ENCODE data around the gene CDC42EP4.
"Not testable (repeated sequence)": the region's sequence is repeated elsewhere in the genome, so short reads cannot be mapped to it uniquely, and the experiment has no call there.

CDC42EP4 gene

GRCh38 chr17:73342541-73343167, 30.9 kb upstream of the CDC42EP4 start:
- peak; percentile 75 for DNase-seq

- peak; percentile 95 for DNase-seq
Observed at GRCh38 chr17:73342050-73342522, 30.3 kb upstream of the CDC42EP4 start.

GRCh38 chr17:73341350-73342049, 29.7 kb upstream of the CDC42EP4 start:
- DNase-seq, result no peak

GRCh38 chr17:73340093-73340596, 28.3 kb upstream of the CDC42EP4 start:
- DNase-seq, result no peak

GRCh38 chr17:73338566-73339197, 26.9 kb upstream of the CDC42EP4 start:
- DNase-seq, result no peak

- DNase-seq, result peak; percentile 62
Observed at GRCh38 chr17:73338050-73338521, 26.3 kb upstream of the CDC42EP4 start.

- DNase-seq, result no peak
Observed at GRCh38 chr17:73337330-73337710, 25.5 kb upstream of the CDC42EP4 start.

- DNase-seq, result no peak
Observed at GRCh38 chr17:73336408-73337329, 24.9 kb upstream of the CDC42EP4 start.

- DNase-seq, result no peak
Observed at GRCh38 chr17:73335591-73336407, 24.0 kb upstream of the CDC42EP4 start.

- no peak for DNase-seq
Observed at GRCh38 chr17:73334771-73335513, 23.1 kb upstream of the CDC42EP4 start.

- DNase-seq, result not testable (repeated sequence)
Observed at GRCh38 chr17:73333445-73333844, 21.6 kb upstream of the CDC42EP4 start.

GRCh38 chr17:73331060-73331459, 19.3 kb upstream of the CDC42EP4 start:
- no peak for DNase-seq

GRCh38 chr17:73327676-73328075, 15.9 kb upstream of the CDC42EP4 start:
- DNase-seq, result no peak

- no peak for DNase-seq
Observed at GRCh38 chr17:73325527-73325842, 13.7 kb upstream of the CDC42EP4 start.

GRCh38 chr17:73324711-73325526, 13.1 kb upstream of the CDC42EP4 start:
- DNase-seq, result no peak

- DNase-seq, result peak; percentile 63
Observed at GRCh38 chr17:73324160-73324475, 12.3 kb upstream of the CDC42EP4 start.

GRCh38 chr17:73323409-73324159, 11.8 kb upstream of the CDC42EP4 start:
- peak; percentile 67 for DNase-seq

- peak; percentile 85 for DNase-seq
Observed at GRCh38 chr17:73320601-73321264, 8.9 kb upstream of the CDC42EP4 start.

GRCh38 chr17:73319766-73320165, 8.0 kb upstream of the CDC42EP4 start:
- DNase-seq, result no peak

Data from eye (tissue), 1 donor.